Gastrocnemius medialis (tissue), 4 donors: ENCODE results near the gene GJE1. TPM values are rescaled to one million over a fixed set of nuclear protein-coding genes. Genes with fewer than 3 reads are reported as not detected.

Source experiments
- ATAC-seq, 2 donors: fragments of 150-250 bp; one replicate each; pipeline ENCODE4 v1.9.1; 2016
- DNase-seq, 2 donors: peaks; one replicate each; pipeline ENCODE4 v3.0.0-alpha.2; 2019
- H3K27ac ChIP-seq, 4 donors: fragments of 200-600 bp; sonication (generic); 1 replicate in 1 of 4; 2 replicates in 3 of 4; pipeline ENCODE4 v1.5.1; 2016 to 2018; ENCODE audit warnings: mild to moderate bottlenecking in 2 of 4, moderate library complexity in 1 of 4
- H3K27me3 ChIP-seq, 3 donors: fragments of 200-600 bp; sonication (generic) in 2 of 3; 1 replicate in 1 of 3; 2 replicates in 2 of 3; pipeline versions ENCODE4 v1.5.1 to v1.6.0; 2016 to 2019; ENCODE audit warnings: mild to moderate bottlenecking in 1 of 3, moderate library complexity in 1 of 3
- H3K36me3 ChIP-seq, 2 donors: fragments of 200-600 bp; sonication (generic) in 1 of 2; one replicate each; pipeline ENCODE4 v1.5.1; 2017 to 2018
- H3K4me1 ChIP-seq, 2 donors: fragments of 200-600 bp; sonication (generic) in 1 of 2; one replicate each; pipeline ENCODE4 v1.5.1; 2016 to 2017; ENCODE audit warnings: mild to moderate bottlenecking in 2 of 2
- H3K4me3 ChIP-seq, 4 donors: fragments of 200-600 bp; sonication (generic) in 3 of 4; 1 replicate in 1 of 4; 2 replicates in 3 of 4; pipeline ENCODE4 v1.5.1; 2016 to 2019; ENCODE audit warnings: mild to moderate bottlenecking in 2 of 4
- H3K9me3 ChIP-seq, 3 donors: fragments of 200-600 bp; sonication (generic) in 2 of 3; 1 replicate in 1 of 3; 2 replicates in 2 of 3; pipeline ENCODE4 v1.5.1; 2016 to 2019
- CTCF ChIP-seq, 5 experiments: fragments of 450-650 bp in 3 of 5; fragments of 200-600 bp in 2 of 5; sonication (generic) in 2 of 5; IDR thresholded peaks in 4 of 5; conservative IDR thresholded peaks in 1 of 5; 1 replicate in 4 of 5; 2 replicates in 1 of 5; pipeline ENCODE4 v1.5.1; 2016 to 2019; ENCODE audit warnings: antibody characterized with exemption in 5 of 5, mild to moderate bottlenecking in 3 of 5, moderate library complexity in 3 of 5
- POLR2A ChIP-seq, 2 donors: fragments of 450-650 bp; IDR thresholded peaks; one replicate each; pipeline ENCODE4 v1.6.1; 2017; ENCODE audit warnings: antibody characterized with exemption in 2 of 2, mild to moderate bottlenecking in 2 of 2, moderate library complexity in 2 of 2
- in situ Hi-C, 4 donors: fragments of 200-750 bp; cut with MboI; loops; one replicate each; pipeline versions ENCODE4 v1.15.0 to v1.8.0; 2017; ENCODE audit warnings: low sequenced_read_pairs in 4 of 4
- intact Hi-C: fragments of 100-400 bp; cut with DNase I; formaldehyde crosslinking; loops from one replicate; pipeline ENCODE4 v1.15.1; 2023; ENCODE audit warnings: low total_unique reads
- total RNA-seq, 4 donors: library from RNA; depleted of rRNA; stranded (reverse); fragments of >200 nt; gene quantifications; one replicate each; pipeline versions ENCODE4 v1.1.0 to v1.2.3, GENCODE V29; 2016

GJE1 gene
- total RNA-seq, 4 donors from 2014 or later = not detected

- TF ChIP-seq CTCF (IDR thresholded peaks at IDR 0.05 in 4 of 5, conservative IDR thresholded peaks at IDR 0.05 in 1 of 5) = no peak
- no peak for TF ChIP-seq POLR2A (IDR thresholded peaks at IDR 0.05)
- peaks cover 0 to 17% of the 10 kb centered on the region in 2 donors for H3K36me3 ChIP-seq
- peaks cover 4 to 11% of the 10 kb centered on the region in 2 donors for H3K4me1 ChIP-seq
- H3K9me3 ChIP-seq = no peaks in the 10 kb centered on the region
- no peak overlapping the region for H3K27ac ChIP-seq
- no peak overlapping the region for H3K4me3 ChIP-seq
- intact Hi-C loops = no loop called here
- ATAC-seq (no peak), DNase-seq (no peak)
- no peaks in the 10 kb centered on the region for H3K27me3 ChIP-seq
- in situ Hi-C loops = loop anchor here in 1 of 4 donors (25.0 kb wide), 1 partner anchor 225 kb away; no protein-coding TSS in a partner anchor
Observed at GRCh38 chr6:142162780-142163179, 30.1 kb downstream of the GJE1 start.

GRCh38 chr6:142165227-142165626 is 32.5 kb downstream of the GJE1 start:
- Histone ChIP-seq H3K27ac (no peak overlapping the region), H3K4me3 (no peak overlapping the region), H3K4me1 (peaks cover 4 to 11% of the 10 kb centered on the region in 2 donors), H3K36me3 (peaks cover 0 to 21% of the 10 kb centered on the region in 2 donors), H3K27me3 (no peaks in the 10 kb centered on the region), H3K9me3 (no peaks in the 10 kb centered on the region)
- ATAC-seq = no peak
- no peak for TF ChIP-seq POLR2A (IDR thresholded peaks at IDR 0.05)
- TF ChIP-seq CTCF (IDR thresholded peaks at IDR 0.05 in 4 of 5, conservative IDR thresholded peaks at IDR 0.05 in 1 of 5) = no peak
- intact Hi-C loops (no loop called here), in situ Hi-C loops (loop anchor here in 1 of 4 donors (25.0 kb wide), 1 partner anchor 222 kb away; no protein-coding TSS in a partner anchor)
- DNase-seq = no peak

GRCh38 chr6:142167071-142167470 is 34.3 kb downstream of the GJE1 start:
- in situ Hi-C loops = loop anchor here in 1 of 4 donors (25.0 kb wide), 1 partner anchor 220 kb away; no protein-coding TSS in a partner anchor
- Histone ChIP-seq H3K27ac (no peak overlapping the region), H3K9me3 (no peaks in the 10 kb centered on the region), H3K36me3 (peaks cover 0 to 26% of the 10 kb centered on the region in 2 donors), H3K4me1 (peaks cover 4 to 11% of the 10 kb centered on the region in 2 donors), H3K4me3 (no peak overlapping the region), H3K27me3 (no peaks in the 10 kb centered on the region)
- intact Hi-C loops = no loop called here
- ATAC-seq (no peak), DNase-seq (no peak)
- TF ChIP-seq CTCF (IDR thresholded peaks at IDR 0.05 in 4 of 5, conservative IDR thresholded peaks at IDR 0.05 in 1 of 5) (no peak), POLR2A (IDR thresholded peaks at IDR 0.05) (no peak)

- Histone ChIP-seq H3K27me3 (no peaks in the 10 kb centered on the region), H3K36me3 (peaks cover 0 to 30% of the 10 kb centered on the region in 2 donors), H3K9me3 (no peaks in the 10 kb centered on the region), H3K4me3 (no peak overlapping the region), H3K4me1 (peaks cover 4 to 11% of the 10 kb centered on the region in 2 donors), H3K27ac (no peak overlapping the region)
- ATAC-seq = no peak
- DNase-seq = no peak
- in situ Hi-C loops (loop anchor here in 1 of 4 donors (25.0 kb wide), 1 partner anchor 220 kb away; no protein-coding TSS in a partner anchor), intact Hi-C loops (no loop called here)
- TF ChIP-seq POLR2A (IDR thresholded peaks at IDR 0.05) (no peak), CTCF (IDR thresholded peaks at IDR 0.05 in 4 of 5, conservative IDR thresholded peaks at IDR 0.05 in 1 of 5) (no peak)
Observed at GRCh38 chr6:142167486-142167885, 34.8 kb downstream of the GJE1 start.

DNA sequence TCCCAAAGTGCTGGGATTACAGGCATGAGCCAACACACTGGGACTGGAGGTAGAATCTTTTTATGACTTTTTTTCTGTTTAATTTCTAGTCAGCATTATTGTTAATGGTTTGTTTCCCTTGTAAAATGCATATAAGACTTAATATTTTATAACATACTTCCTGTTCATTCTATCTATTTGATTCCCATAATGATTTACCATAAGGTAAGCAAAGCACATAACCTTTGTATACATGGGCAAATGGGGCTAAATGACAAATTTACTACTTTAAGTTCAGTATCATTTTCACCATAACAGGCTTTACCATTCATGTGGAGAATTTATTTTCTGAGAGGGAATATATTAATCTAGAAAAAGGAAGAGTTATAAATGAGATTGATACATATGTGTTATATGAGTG is 38.6 kb downstream of the GJE1 start:
- ATAC-seq (no peak), DNase-seq (no peak)
- H3K4me3 ChIP-seq = no peak overlapping the region
- no peak overlapping the region for H3K27ac ChIP-seq
- TF ChIP-seq POLR2A (IDR thresholded peaks at IDR 0.05) = no peak
- no peak for TF ChIP-seq CTCF (IDR thresholded peaks at IDR 0.05 in 4 of 5, conservative IDR thresholded peaks at IDR 0.05 in 1 of 5)
- peaks cover 2 to 36% of the 10 kb centered on the region in 2 donors for H3K36me3 ChIP-seq
- no peaks in the 10 kb centered on the region for H3K27me3 ChIP-seq
- intact Hi-C loops (no loop called here), in situ Hi-C loops (loop anchor here in 1 of 4 donors (25.0 kb wide), 1 partner anchor 216 kb away; no protein-coding TSS in a partner anchor)
- no peaks in the 10 kb centered on the region for H3K4me1 ChIP-seq
- no peaks in the 10 kb centered on the region for H3K9me3 ChIP-seq
